ENCODE data around the gene DCDC1.
A peak's percentile ranks its signal among the peaks of the same experiment; 100 is the strongest.

The DCDC1 gene

GRCh38 chr11:31328697-31329096 lies 40.8 kb downstream of the DCDC1 start:
- Histone ChIP-seq H4K91ac (ENCODE audit: low read depth, low read length) (no peak overlapping the region), H3K4me3 (ENCODE audit: low read depth, low read length) (no peak overlapping the region), H3K9me3 (ENCODE audit: insufficient read depth, low read depth, low read length) (no peaks in the 10 kb centered on the region), H3K27ac (ENCODE audit: low read depth, low read length) (no peak overlapping the region), H2BK12ac (ENCODE audit: low read length) (no peak overlapping the region), H2BK5ac (ENCODE audit: low read depth, low read length, poor library complexity) (no peak overlapping the region), H2AK5ac (ENCODE audit: low read length) (no peak overlapping the region), H3K4ac (ENCODE audit: low read depth, low read length) (no peak overlapping the region), H3K9ac (ENCODE audit: low read length) (no peak overlapping the region), H3K14ac (ENCODE audit: low read length) (no peak overlapping the region), H3K36me3 (ENCODE audit: control insufficient read depth in 1 of 2, insufficient read depth in 2 of 2, low read length in 2 of 2) (no peaks in the 10 kb centered on the region), H4K8ac (ENCODE audit: low read depth, low read length) (no peak overlapping the region), H3K27me3 (ENCODE audit: insufficient read depth, low read length) (no peaks in the 10 kb centered on the region), H4K12ac (ENCODE audit: low read depth, low read length) (no peak overlapping the region), H2AFZ (ENCODE audit: insufficient read depth, low read length, poor library complexity) (no peak overlapping the region), H3K18ac (ENCODE audit: low read length) (no peak overlapping the region), H3K23ac (ENCODE audit: low read length) (no peak overlapping the region), H3K79me1 (ENCODE audit: low read length) (no peaks in the 10 kb centered on the region), H2BK120ac (ENCODE audit: insufficient read depth, low read length, poor library complexity) (no peak overlapping the region), H3K4me2 (ENCODE audit: low read length) (no peak overlapping the region), H3K79me2 (ENCODE audit: control insufficient read depth, insufficient read depth, low read length, poor library complexity) (no peaks in the 10 kb centered on the region), H3K4me1 (ENCODE audit: control insufficient read depth in 1 of 2, insufficient read depth in 2 of 2, low read length in 2 of 2) (no peaks in the 10 kb centered on the region)
- WGBS (ENCODE audit: extremely low coverage, insufficient coverage, insufficient read length): no CpG with 5 or more reads among the region's 6 CpGs
- no peak for DNase-seq

- Histone ChIP-seq H2BK120ac (ENCODE audit: insufficient read depth, low read length, poor library complexity) (no peak overlapping the region), H3K4me3 (ENCODE audit: low read depth, low read length) (no peak overlapping the region), H3K4ac (ENCODE audit: low read depth, low read length) (no peak overlapping the region), H2AK5ac (ENCODE audit: low read length) (no peak overlapping the region), H3K27ac (ENCODE audit: low read depth, low read length) (no peak overlapping the region), H4K91ac (ENCODE audit: low read depth, low read length) (no peak overlapping the region), H3K4me1 (ENCODE audit: control insufficient read depth in 1 of 2, insufficient read depth in 2 of 2, low read length in 2 of 2) (no peaks in the 10 kb centered on the region), H3K9me3 (ENCODE audit: insufficient read depth, low read depth, low read length) (no peaks in the 10 kb centered on the region), H2BK12ac (ENCODE audit: low read length) (no peak overlapping the region), H3K4me2 (ENCODE audit: low read length) (no peak overlapping the region), H2BK5ac (ENCODE audit: low read depth, low read length, poor library complexity) (no peak overlapping the region), H3K79me1 (ENCODE audit: low read length) (no peaks in the 10 kb centered on the region), H3K14ac (ENCODE audit: low read length) (no peak overlapping the region), H4K8ac (ENCODE audit: low read depth, low read length) (no peak overlapping the region), H2AFZ (ENCODE audit: insufficient read depth, low read length, poor library complexity) (no peak overlapping the region), H3K23ac (ENCODE audit: low read length) (no peak overlapping the region), H3K79me2 (ENCODE audit: control insufficient read depth, insufficient read depth, low read length, poor library complexity) (no peaks in the 10 kb centered on the region), H3K27me3 (ENCODE audit: insufficient read depth, low read length) (no peaks in the 10 kb centered on the region), H3K9ac (ENCODE audit: low read length) (no peak overlapping the region), H3K36me3 (ENCODE audit: control insufficient read depth in 1 of 2, insufficient read depth in 2 of 2, low read length in 2 of 2) (no peaks in the 10 kb centered on the region), H4K12ac (ENCODE audit: low read depth, low read length) (no peak overlapping the region), H3K18ac (ENCODE audit: low read length) (no peak overlapping the region)
- DNase-seq: no peak
- no CpG with 5 or more reads among the region's 3 CpGs for WGBS (ENCODE audit: extremely low coverage, insufficient coverage, insufficient read length)
These were observed 42.1 kb downstream of the DCDC1 start for GRCh38 chr11:31327417-31327816.

GRCh38 chr11:31326470-31327148 lies 42.9 kb downstream of the DCDC1 start:
- no peak overlapping the region for H3K4me2 ChIP-seq (ENCODE audit: low read length)
- H4K12ac ChIP-seq (ENCODE audit: low read depth, low read length): no peak overlapping the region
- H3K4me3 ChIP-seq (ENCODE audit: low read depth, low read length): no peak overlapping the region
- no peak for DNase-seq
- H2AK5ac ChIP-seq (ENCODE audit: low read length): no peak overlapping the region
- H3K23ac ChIP-seq (ENCODE audit: low read length): no peak overlapping the region
- H3K4me1 ChIP-seq (ENCODE audit: control insufficient read depth in 1 of 2, insufficient read depth in 2 of 2, low read length in 2 of 2): no peaks in the 10 kb centered on the region
- no peak overlapping the region for H3K27ac ChIP-seq (ENCODE audit: low read depth, low read length)
- H3K4ac ChIP-seq (ENCODE audit: low read depth, low read length): no peak overlapping the region
- no peak overlapping the region for H2BK5ac ChIP-seq (ENCODE audit: low read depth, low read length, poor library complexity)
- H3K79me2 ChIP-seq (ENCODE audit: control insufficient read depth, insufficient read depth, low read length, poor library complexity): no peaks in the 10 kb centered on the region
- no peak overlapping the region for H4K91ac ChIP-seq (ENCODE audit: low read depth, low read length)
- no peak overlapping the region for H3K14ac ChIP-seq (ENCODE audit: low read length)
- H2AFZ ChIP-seq (ENCODE audit: insufficient read depth, low read length, poor library complexity): no peak overlapping the region
- no peak overlapping the region for H3K9ac ChIP-seq (ENCODE audit: low read length)
- H3K9me3 ChIP-seq (ENCODE audit: insufficient read depth, low read depth, low read length): no peaks in the 10 kb centered on the region
- no peaks in the 10 kb centered on the region for H3K27me3 ChIP-seq (ENCODE audit: insufficient read depth, low read length)
- H2BK12ac ChIP-seq (ENCODE audit: low read length): no peak overlapping the region
- no peaks in the 10 kb centered on the region for H3K36me3 ChIP-seq (ENCODE audit: control insufficient read depth in 1 of 2, insufficient read depth in 2 of 2, low read length in 2 of 2)
- no peak overlapping the region for H4K8ac ChIP-seq (ENCODE audit: low read depth, low read length)
- no peak overlapping the region for H3K18ac ChIP-seq (ENCODE audit: low read length)
- WGBS (ENCODE audit: extremely low coverage, insufficient coverage, insufficient read length): no CpG with 5 or more reads among the region's 2 CpGs
- no peaks in the 10 kb centered on the region for H3K79me1 ChIP-seq (ENCODE audit: low read length)
- H2BK120ac ChIP-seq (ENCODE audit: insufficient read depth, low read length, poor library complexity): no peak overlapping the region

GRCh38 chr11:31325160-31325559 lies 44.4 kb downstream of the DCDC1 start:
- H3K4me1 ChIP-seq (ENCODE audit: control insufficient read depth in 1 of 2, insufficient read depth in 2 of 2, low read length in 2 of 2): no peaks in the 10 kb centered on the region
- H2AK5ac ChIP-seq (ENCODE audit: low read length): no peak overlapping the region
- no peaks in the 10 kb centered on the region for H3K9me3 ChIP-seq (ENCODE audit: insufficient read depth, low read depth, low read length)
- no peak overlapping the region for H2BK12ac ChIP-seq (ENCODE audit: low read length)
- H3K4me2 ChIP-seq (ENCODE audit: low read length): no peak overlapping the region
- H2BK5ac ChIP-seq (ENCODE audit: low read depth, low read length, poor library complexity): no peak overlapping the region
- no peak overlapping the region for H3K14ac ChIP-seq (ENCODE audit: low read length)
- H3K79me2 ChIP-seq (ENCODE audit: control insufficient read depth, insufficient read depth, low read length, poor library complexity): no peaks in the 10 kb centered on the region
- no peak overlapping the region for H3K9ac ChIP-seq (ENCODE audit: low read length)
- H3K4ac ChIP-seq (ENCODE audit: low read depth, low read length): no peak overlapping the region
- H3K27ac ChIP-seq (ENCODE audit: low read depth, low read length): no peak overlapping the region
- DNase-seq: peak in 1 of 2 donors; percentile 14
- no peaks in the 10 kb centered on the region for H3K27me3 ChIP-seq (ENCODE audit: insufficient read depth, low read length)
- H2BK120ac ChIP-seq (ENCODE audit: insufficient read depth, low read length, poor library complexity): no peak overlapping the region
- no peak overlapping the region for H3K23ac ChIP-seq (ENCODE audit: low read length)
- no peak overlapping the region for H4K91ac ChIP-seq (ENCODE audit: low read depth, low read length)
- no peak overlapping the region for H3K18ac ChIP-seq (ENCODE audit: low read length)
- no peak overlapping the region for H3K4me3 ChIP-seq (ENCODE audit: low read depth, low read length)
- H2AFZ ChIP-seq (ENCODE audit: insufficient read depth, low read length, poor library complexity): no peak overlapping the region
- no peaks in the 10 kb centered on the region for H3K79me1 ChIP-seq (ENCODE audit: low read length)
- no peak overlapping the region for H4K12ac ChIP-seq (ENCODE audit: low read depth, low read length)
- no peaks in the 10 kb centered on the region for H3K36me3 ChIP-seq (ENCODE audit: control insufficient read depth in 1 of 2, insufficient read depth in 2 of 2, low read length in 2 of 2)
- H4K8ac ChIP-seq (ENCODE audit: low read depth, low read length): no peak overlapping the region

All from trophoblast cell (in vitro differentiated cells and primary cell).